ENCODE data around the gene KDM7A.
A peak's percentile ranks its signal among the peaks of the same experiment; 100 is the strongest.

KDM7A gene

DNA sequence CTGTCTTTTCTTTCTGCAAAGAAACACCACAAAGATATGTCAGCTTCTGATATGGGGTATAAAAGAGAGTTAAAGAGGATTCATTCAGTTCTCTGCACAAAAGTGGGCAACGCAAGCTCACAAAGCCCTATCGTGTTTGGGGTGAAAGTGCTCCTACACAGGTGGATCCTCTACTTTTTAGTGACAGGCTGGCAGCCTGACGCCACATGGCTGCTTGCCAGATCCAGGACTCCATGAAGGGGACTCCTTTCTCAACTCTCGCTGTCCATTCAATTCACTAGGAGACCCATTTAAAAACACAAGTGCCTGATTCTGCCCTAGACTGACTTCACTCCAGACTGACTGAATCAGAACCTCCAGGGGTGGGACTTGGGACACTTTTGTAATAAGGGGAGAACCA lies 122.0 kb downstream of the KDM7A start:
- no peak overlapping the region for H3K4me3 Mint-ChIP-seq

DNA sequence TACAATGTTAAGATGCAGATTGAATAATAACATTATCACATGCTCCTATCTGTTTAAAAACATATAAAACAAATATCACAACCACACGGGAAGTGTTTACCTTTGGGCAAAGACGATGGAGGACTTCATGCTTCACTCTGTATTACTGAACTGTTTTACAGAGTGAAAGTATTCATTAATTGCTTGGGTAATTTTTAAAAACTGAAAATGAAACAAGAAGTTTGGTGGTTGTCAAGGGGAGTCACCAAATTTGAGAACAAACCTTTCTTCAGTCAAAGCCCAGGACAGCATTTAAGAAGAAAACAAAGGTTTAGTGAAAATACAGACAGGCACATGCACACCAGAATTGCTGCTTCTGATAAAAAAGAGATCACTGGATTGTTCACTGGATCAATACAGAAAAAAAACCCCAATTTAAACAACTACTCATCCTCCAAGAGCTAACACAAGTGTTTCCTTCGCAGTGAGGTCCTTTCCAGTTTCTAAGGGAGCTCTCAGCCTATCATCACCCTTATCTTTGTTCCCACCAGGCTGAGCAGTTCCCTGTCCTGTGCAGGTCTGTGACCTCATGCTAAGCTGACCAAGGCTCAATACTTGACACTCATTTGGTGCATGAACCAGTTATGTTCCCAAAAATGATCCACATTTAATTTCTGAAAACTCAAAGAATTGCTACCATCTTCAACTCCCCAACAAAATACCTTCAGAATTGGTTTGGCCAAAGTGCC lies 122.8 kb downstream of the KDM7A start:
- Mint-ChIP-seq H3K9me3 (no peaks in the 10 kb centered on the region), H3K27ac (peak overlapping the region; percentile 26), H3K4me3 (no peak overlapping the region), H3K27me3 (ENCODE audit: low read depth) (no peaks in the 10 kb centered on the region), H3K4me1 (ENCODE audit: low read depth) (peaks cover 48% of the 10 kb centered on the region), H3K36me3 (ENCODE audit: low read depth) (peaks cover 60% of the 10 kb centered on the region)

More for the DNA sequence above, 122.0 kb downstream of the KDM7A start:
- Mint-ChIP-seq H3K9me3 (no peaks in the 10 kb centered on the region), H3K36me3 (ENCODE audit: low read depth) (peaks cover 61% of the 10 kb centered on the region), H3K4me1 (ENCODE audit: low read depth) (peaks cover 55% of the 10 kb centered on the region), H3K27ac (no peak overlapping the region), H3K27me3 (ENCODE audit: low read depth) (no peaks in the 10 kb centered on the region)

DNA sequence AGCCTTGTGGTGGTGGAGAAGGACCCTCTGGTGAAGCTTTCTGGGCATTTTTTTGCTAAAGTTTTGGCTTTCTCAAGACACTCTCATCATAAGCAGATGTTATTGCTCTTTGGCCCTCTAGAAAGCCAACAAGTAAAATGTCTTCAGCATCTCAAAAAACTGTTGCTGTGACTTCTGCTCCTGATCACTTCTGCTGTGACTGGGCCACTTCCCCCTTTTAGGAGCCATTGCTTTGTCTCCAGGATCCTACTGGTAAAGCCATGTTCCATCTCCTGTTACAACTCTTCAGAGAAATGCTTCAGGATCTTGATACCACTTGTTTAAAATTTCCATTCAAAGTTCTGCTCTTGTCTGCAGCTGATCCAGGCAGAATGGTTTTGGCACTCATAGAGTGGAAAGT lies 125.0 kb downstream of the KDM7A start:
- no peak overlapping the region for H3K4me3 Mint-ChIP-seq
- peaks cover 57% of the 10 kb centered on the region for H3K36me3 Mint-ChIP-seq (ENCODE audit: low read depth)
- H3K9me3 Mint-ChIP-seq = no peaks in the 10 kb centered on the region
- no peak overlapping the region for H3K27ac Mint-ChIP-seq
- no peaks in the 10 kb centered on the region for H3K27me3 Mint-ChIP-seq (ENCODE audit: low read depth)
- peaks cover 35% of the 10 kb centered on the region for H3K4me1 Mint-ChIP-seq (ENCODE audit: low read depth)

DNA sequence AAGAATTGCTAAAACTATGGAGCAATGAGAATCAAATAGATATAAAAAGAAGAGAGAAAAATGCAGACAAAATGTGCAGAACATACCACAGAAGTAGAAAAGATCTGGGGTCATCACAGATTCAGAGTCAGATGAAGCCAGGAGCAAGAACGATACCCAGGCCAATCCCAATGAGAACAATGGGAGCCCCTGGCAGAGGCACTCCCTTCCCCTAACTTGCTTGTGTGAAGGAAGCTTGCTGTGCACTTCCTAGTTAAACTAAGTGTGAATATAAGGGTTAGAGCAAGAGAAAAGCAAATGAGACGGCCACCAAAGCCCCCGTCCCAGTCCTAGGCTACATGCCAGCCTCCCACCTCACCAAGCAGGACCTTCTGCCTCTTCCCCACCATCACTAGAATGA lies 126.7 kb downstream of the KDM7A start:
- Mint-ChIP-seq H3K27me3 (ENCODE audit: low read depth) (no peaks in the 10 kb centered on the region), H3K27ac (no peak overlapping the region), H3K4me3 (no peak overlapping the region), H3K4me1 (ENCODE audit: low read depth) (peaks cover 27% of the 10 kb centered on the region), H3K36me3 (ENCODE audit: low read depth) (peaks cover 58% of the 10 kb centered on the region), H3K9me3 (no peaks in the 10 kb centered on the region)

DNA sequence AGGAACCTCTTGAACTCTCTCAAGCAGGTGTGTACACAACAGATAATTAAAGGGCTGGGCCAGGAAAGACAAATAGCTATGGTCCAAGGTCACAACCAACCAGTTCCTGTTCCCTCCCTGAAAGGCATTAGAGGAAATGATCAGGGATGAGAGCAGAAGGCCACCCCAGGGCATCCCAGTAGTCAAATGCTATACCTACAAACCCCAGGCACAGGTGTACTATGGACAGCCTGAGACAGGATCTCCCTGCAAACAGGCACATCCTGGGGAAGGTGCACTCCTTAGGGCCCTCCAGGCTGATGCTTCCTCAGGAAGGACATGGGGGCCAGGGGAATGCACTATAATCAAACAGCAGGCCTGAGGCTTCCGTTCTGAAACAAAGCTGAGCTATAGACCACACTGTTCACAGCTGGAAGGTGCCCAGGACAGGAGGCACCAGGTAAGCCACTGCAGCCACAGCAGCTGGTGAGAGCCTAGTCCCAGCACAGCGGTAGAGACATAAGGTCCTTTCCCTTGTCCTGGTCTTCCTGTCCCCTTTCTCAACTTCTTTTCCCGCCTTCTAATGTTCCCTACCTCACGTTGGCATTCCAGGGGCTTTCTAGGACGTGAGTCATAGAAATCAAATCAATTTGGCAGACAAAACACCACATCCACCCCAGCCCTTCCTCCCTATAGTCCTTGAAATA lies 127.3 kb downstream of the KDM7A start:
- H3K4me1 Mint-ChIP-seq (ENCODE audit: low read depth) = peaks cover 23% of the 10 kb centered on the region
- H3K27me3 Mint-ChIP-seq (ENCODE audit: low read depth) = no peaks in the 10 kb centered on the region
- no peak overlapping the region for H3K27ac Mint-ChIP-seq
- no peak overlapping the region for H3K4me3 Mint-ChIP-seq
- H3K9me3 Mint-ChIP-seq = no peaks in the 10 kb centered on the region
- H3K36me3 Mint-ChIP-seq (ENCODE audit: low read depth) = peaks cover 57% of the 10 kb centered on the region

DNA sequence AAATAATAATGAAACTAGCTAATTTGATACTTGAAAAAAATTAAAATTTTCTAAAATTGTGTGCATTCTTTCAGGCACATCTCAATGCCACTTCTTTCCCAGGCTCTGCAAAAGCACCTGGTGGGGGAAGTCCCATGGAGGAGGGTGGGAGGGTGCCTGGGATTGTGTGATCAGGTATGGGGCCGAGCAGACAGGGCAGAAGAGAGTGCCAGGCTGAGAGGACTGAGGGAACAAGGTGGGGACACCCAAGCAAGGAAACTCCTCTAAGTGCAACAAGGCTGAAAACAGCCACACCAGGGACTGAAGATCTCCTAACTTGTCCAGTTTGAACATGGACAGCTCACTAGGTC lies 127.8 kb downstream of the KDM7A start:
- H3K9me3 Mint-ChIP-seq = no peaks in the 10 kb centered on the region
- peaks cover 57% of the 10 kb centered on the region for H3K36me3 Mint-ChIP-seq (ENCODE audit: low read depth)
- no peaks in the 10 kb centered on the region for H3K27me3 Mint-ChIP-seq (ENCODE audit: low read depth)
- H3K27ac Mint-ChIP-seq = no peak overlapping the region
- H3K4me1 Mint-ChIP-seq (ENCODE audit: low read depth) = peaks cover 19% of the 10 kb centered on the region
- no peak overlapping the region for H3K4me3 Mint-ChIP-seq

DNA sequence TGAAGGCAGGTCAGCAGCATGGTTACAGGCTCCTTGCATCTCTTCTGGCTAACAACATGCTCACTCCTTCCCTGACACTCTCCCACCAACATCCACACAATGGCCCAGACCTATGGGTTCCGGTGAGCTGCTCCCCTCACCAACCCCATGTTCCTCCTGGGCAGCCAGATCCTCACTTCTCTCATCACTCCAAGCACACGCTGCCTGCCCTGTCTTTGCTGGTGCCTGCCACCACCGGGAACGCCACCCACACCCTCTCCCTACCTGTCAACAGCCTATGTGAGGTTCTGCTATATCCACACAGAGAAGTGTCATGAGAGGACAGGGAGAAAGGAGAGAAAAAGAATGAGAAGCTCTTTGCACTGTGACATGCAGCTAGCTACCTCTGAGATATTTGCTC lies 128.6 kb downstream of the KDM7A start:
- peaks cover 55% of the 10 kb centered on the region for H3K36me3 Mint-ChIP-seq (ENCODE audit: low read depth)
- H3K4me1 Mint-ChIP-seq (ENCODE audit: low read depth) = peaks cover 14% of the 10 kb centered on the region
- no peak overlapping the region for H3K27ac Mint-ChIP-seq
- no peak overlapping the region for H3K4me3 Mint-ChIP-seq
- H3K9me3 Mint-ChIP-seq = no peaks in the 10 kb centered on the region
- no peaks in the 10 kb centered on the region for H3K27me3 Mint-ChIP-seq (ENCODE audit: low read depth)

DNA sequence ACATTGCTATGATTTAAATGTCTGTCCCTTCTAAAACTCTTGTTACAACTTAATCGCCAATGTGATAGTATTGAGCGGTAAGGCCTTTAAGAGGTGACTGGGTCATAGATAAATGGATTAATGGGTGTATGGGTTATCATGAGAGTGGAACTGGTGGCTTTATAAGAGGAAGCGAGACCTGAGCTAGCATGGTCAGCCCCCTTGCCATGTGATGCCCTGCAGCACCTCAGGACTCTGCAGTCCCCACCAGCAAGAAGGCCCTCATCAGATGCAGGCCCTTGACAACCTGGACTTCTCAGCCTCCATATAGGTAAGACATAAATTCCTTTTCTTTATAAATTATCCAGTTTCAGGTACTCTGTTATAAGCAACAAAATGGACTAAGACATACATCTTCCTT lies 129.6 kb downstream of the KDM7A start:
- Mint-ChIP-seq H3K27ac (no peak overlapping the region), H3K9me3 (no peaks in the 10 kb centered on the region), H3K36me3 (ENCODE audit: low read depth) (peaks cover 50% of the 10 kb centered on the region), H3K4me3 (no peak overlapping the region), H3K27me3 (ENCODE audit: low read depth) (no peaks in the 10 kb centered on the region), H3K4me1 (ENCODE audit: low read depth) (peaks cover 12% of the 10 kb centered on the region)

DNA sequence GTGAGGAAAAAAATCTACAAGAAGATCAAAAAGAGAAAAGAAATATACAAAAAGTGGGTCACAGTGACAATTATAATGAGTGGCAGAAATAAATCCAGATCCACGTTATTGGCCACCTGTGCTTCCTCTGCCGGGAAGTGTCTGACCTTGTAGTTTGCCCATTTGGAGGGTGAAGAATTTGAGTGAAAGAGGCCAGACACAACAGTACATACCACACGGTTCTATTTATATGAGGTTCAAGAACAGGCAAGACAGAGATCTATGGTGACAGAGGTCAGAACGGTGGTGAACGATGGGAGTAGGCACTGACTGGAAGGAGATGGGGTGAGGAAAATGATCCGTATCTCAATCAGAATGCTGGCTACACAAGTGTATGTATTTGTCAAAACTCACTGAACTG lies 131.1 kb downstream of the KDM7A start:
- Mint-ChIP-seq H3K4me1 (ENCODE audit: low read depth) (peaks cover 20% of the 10 kb centered on the region), H3K27ac (peak overlapping the region; percentile 20), H3K27me3 (ENCODE audit: low read depth) (no peaks in the 10 kb centered on the region), H3K9me3 (no peaks in the 10 kb centered on the region), H3K4me3 (no peak overlapping the region), H3K36me3 (ENCODE audit: low read depth) (peaks cover 55% of the 10 kb centered on the region)

DNA sequence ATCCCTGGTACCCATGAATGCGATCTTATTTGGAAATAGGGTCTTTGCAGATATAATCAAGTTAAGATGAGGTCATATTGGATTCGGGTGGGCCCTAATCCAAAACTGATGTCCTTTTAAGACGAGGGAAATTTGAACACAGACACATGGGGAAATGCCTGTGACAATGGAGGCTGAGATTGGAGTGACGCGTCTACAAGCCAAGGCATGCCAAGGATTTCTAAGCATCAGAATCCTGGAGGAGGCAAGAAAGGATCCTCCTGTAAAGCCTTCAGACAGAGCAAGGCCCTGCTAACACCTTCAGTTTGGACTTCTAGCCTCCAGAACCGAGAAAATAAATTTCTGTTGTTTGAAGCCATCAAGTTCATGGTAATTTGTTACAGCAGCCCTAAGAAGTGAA lies 132.5 kb downstream of the KDM7A start:
- Mint-ChIP-seq H3K36me3 (ENCODE audit: low read depth) (peaks cover 58% of the 10 kb centered on the region), H3K4me1 (ENCODE audit: low read depth) (peaks cover 23% of the 10 kb centered on the region), H3K27ac (no peak overlapping the region), H3K9me3 (no peaks in the 10 kb centered on the region), H3K4me3 (no peak overlapping the region), H3K27me3 (ENCODE audit: low read depth) (no peaks in the 10 kb centered on the region)

DNA sequence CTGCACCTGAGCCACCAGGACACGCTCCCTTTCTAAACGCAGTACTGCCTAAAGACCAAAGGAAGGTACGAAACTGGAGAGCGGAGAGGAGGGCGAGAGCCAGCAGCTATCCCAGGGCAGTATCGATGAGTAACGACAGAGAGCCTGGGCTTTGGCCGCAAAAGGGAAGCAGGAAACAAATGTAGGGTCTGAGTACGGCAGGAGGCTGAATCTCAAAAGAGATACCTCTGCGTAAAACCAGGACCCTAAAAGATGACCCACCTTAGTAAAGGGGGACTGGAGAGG lies 134.5 kb downstream of the KDM7A start:
- no peak overlapping the region for H3K4me3 Mint-ChIP-seq
- H3K27ac Mint-ChIP-seq = no peak overlapping the region

DNA sequence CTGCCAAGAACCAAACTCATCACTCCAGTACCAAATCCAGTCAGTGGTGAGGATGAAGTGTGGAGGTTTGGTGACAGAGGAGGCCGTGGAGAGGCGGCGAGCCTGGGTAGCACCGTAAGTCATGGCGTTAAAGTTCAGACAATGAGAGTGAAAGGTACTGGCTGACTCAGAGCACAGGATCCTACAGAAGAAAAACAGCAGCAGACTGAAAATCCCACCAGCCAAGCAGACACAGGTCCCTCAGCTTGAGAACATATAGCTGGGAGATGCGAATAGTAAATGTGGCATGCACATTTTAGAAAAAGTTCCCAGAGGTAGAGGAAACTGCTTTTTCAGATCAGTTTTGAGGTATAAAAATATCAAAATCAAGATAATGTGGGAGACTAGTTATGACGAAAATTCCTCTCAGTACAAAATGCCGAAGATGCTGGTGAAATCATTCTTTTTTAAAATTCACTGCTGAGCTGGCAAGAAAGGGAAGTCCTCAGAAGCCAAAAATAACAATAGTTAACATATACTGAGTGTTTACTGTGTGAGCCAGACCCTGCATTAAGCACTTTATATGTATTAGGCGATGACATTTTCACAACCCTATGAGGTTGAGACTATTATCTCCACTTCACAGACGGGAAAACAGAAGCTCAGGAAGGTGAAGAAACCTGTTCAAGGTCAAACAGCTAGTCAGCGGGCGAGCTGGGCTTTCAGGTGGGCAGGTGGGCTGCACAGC lies 135.0 kb downstream of the KDM7A start:
- peaks cover 67% of the 10 kb centered on the region for H3K36me3 Mint-ChIP-seq (ENCODE audit: low read depth)
- H3K9me3 Mint-ChIP-seq = no peaks in the 10 kb centered on the region

More for the DNA sequence above, 134.5 kb downstream of the KDM7A start:
- H3K9me3 Mint-ChIP-seq = no peaks in the 10 kb centered on the region
- H3K27me3 Mint-ChIP-seq (ENCODE audit: low read depth) = no peaks in the 10 kb centered on the region
- peaks cover 67% of the 10 kb centered on the region for H3K36me3 Mint-ChIP-seq (ENCODE audit: low read depth)
- H3K4me1 Mint-ChIP-seq (ENCODE audit: low read depth) = peaks cover 34% of the 10 kb centered on the region

DNA sequence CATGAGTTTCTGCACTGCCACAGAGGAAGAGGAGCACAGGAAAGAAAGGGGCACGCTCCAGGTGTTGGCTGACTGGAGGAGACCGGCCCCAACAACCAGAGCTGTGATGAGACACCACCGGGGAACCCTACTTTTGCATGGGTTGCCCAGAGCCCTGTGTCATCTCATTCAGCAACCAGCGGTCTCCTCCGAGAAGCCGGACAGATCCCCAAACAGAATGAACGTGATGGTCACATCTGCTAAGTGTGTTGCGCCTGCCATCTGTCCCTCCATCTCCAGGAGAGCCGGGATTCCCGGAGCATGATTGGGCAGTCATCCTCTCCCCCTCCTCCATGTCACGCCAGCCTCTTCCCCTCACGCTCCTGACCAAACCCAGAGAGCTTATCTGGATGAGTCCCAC lies 136.9 kb downstream of the KDM7A start:
- Mint-ChIP-seq H3K4me3 (no peak overlapping the region), H3K9me3 (no peaks in the 10 kb centered on the region), H3K27ac (no peak overlapping the region), H3K27me3 (ENCODE audit: low read depth) (no peaks in the 10 kb centered on the region), H3K36me3 (ENCODE audit: low read depth) (peaks cover 66% of the 10 kb centered on the region), H3K4me1 (ENCODE audit: low read depth) (peaks cover 44% of the 10 kb centered on the region)

More for the DNA sequence above, 135.0 kb downstream of the KDM7A start:
- no peaks in the 10 kb centered on the region for H3K27me3 Mint-ChIP-seq (ENCODE audit: low read depth)
- H3K4me1 Mint-ChIP-seq (ENCODE audit: low read depth) = peaks cover 33% of the 10 kb centered on the region
- H3K27ac Mint-ChIP-seq = no peak overlapping the region
- H3K4me3 Mint-ChIP-seq = no peak overlapping the region

DNA sequence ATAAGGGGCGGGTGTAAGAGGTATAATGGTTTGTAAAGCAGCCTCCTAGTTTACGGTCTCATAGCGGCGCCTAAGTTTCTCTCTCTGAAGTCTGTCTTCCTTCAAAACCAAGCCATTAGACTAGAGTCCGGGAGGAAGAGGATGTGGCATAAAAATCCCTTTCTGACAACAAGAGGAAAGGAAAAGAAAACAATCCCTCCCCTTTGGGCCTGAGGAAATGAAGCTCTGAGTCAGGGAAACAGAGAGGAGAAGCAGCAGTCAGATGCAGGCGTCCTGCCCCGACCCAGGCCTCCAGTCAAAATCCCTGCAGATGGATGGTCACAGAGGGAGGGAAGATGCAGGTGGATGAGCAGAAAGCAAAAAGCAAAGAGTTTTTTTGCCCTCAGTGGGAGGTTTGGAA lies 137.7 kb downstream of the KDM7A start:
- H3K4me3 Mint-ChIP-seq = no peak overlapping the region
- no peaks in the 10 kb centered on the region for H3K27me3 Mint-ChIP-seq (ENCODE audit: low read depth)
- peaks cover 42% of the 10 kb centered on the region for H3K4me1 Mint-ChIP-seq (ENCODE audit: low read depth)
- no peaks in the 10 kb centered on the region for H3K9me3 Mint-ChIP-seq
- H3K36me3 Mint-ChIP-seq (ENCODE audit: low read depth) = peaks cover 63% of the 10 kb centered on the region
- no peak overlapping the region for H3K27ac Mint-ChIP-seq

Data from T-helper 1 cell treated with Interleukin-12 subunit alpha and Interleukin-12 subunit beta and Interleukin-4 antibody, amounts not matched to agents 30 μg/mL and 1 μg/mL, for 36 hours (primary cell).